Activated CD8-positive, alpha-beta memory T cell treated with anti-CD3 and anti-CD28 coated beads for 36 hours (primary cell): ENCODE measurements around the gene CCL8. TPM values are rescaled to one million over a fixed set of nuclear protein-coding genes. Genes with fewer than 3 reads are reported as not detected.
"Not testable (repeated sequence)": the region's sequence is repeated elsewhere in the genome, so short reads cannot be mapped to it uniquely, and the experiment has no call there.

Source experiments
- CTCF ChIA-PET: fragments of 350-600 bp; sonication (Branson Sonifier 250); formaldehyde crosslinking; loops from one replicate; lab custom pipeline; 2021; ENCODE audit warnings: antibody characterized with exemption; lab: Charles Lee
- POLR2A ChIA-PET: fragments of 350-600 bp; sonication (Branson Sonifier 250); formaldehyde crosslinking; loops from one replicate; lab custom pipeline; 2021; ENCODE audit warnings: antibody characterized with exemption; lab: Charles Lee
- total RNA-seq, 2 experiments: library from RNA; stranded (reverse); gene quantifications; one replicate each; pipeline ENCODE4 v1.2.3, GENCODE V29; 2021

The CCL8 gene
- total RNA-seq, 2 experiments from 2014 or later: not detected

GRCh38 chr17:34311291-34311690 is 7.9 kb upstream of the CCL8 start:
- ChIA-PET CTCF (no interaction called here), POLR2A (no interaction called here)

- POLR2A ChIA-PET: no interaction called here
- CTCF ChIA-PET: no interaction called here
Observed at GRCh38 chr17:34312080-34312479, 7.2 kb upstream of the CCL8 start.

GRCh38 chr17:34313164-34313563 is 6.1 kb upstream of the CCL8 start:
- CTCF ChIA-PET: no interaction called here

GRCh38 chr17:34314279-34314678 is 5.0 kb upstream of the CCL8 start:
- CTCF ChIA-PET: no interaction called here
- POLR2A ChIA-PET: no interaction called here

More at GRCh38 chr17:34313164-34313563, 6.1 kb upstream of the CCL8 start:
- POLR2A ChIA-PET: no interaction called here

DNA sequence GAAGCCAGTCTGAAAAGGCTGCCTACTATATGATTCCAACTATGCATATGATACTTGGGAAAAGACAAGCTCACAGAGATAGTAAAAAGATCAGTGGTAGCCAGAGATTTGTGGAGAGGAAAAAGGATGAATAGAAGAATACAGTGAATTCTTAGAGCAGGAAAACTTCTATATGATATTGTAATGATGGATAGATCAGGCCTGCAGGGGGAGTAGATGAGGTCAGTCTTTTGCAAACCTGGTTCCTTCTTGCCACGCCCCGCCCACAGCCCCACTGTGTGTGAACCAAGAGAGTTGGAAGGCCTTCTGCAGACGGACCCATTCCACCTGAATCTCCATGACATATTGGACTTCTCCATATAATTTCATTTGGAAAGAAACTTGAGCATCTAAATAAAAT is 761 bp upstream of the CCL8 start:
- POLR2A ChIA-PET: no interaction called here
- CTCF ChIA-PET: no interaction called here

DNA sequence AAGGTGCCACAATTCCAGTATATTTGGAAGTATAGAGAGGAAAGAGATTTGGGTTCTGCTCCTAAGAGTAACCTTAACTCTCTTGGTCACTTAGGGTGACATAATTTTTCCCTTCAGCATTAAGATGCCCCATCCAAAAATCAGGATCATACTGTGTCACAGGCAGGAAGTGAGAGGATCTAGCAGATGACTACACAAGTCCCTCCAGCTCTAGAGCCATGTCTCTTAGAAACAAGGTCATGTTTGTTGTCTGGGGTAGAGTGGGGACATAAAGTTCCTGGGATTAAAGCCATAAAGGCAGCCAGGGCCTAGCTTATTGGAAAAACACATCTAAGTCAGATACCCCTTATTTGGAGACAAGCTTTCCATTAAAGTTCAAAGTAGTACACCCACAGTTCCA is 2.7 kb downstream of the CCL8 start:
- POLR2A ChIA-PET: no interaction called here
- CTCF ChIA-PET: interaction anchor here (0.8 kb wide), 1 partner anchor 122 kb away, joined by 3 read pairs; no protein-coding TSS in a partner anchor

DNA sequence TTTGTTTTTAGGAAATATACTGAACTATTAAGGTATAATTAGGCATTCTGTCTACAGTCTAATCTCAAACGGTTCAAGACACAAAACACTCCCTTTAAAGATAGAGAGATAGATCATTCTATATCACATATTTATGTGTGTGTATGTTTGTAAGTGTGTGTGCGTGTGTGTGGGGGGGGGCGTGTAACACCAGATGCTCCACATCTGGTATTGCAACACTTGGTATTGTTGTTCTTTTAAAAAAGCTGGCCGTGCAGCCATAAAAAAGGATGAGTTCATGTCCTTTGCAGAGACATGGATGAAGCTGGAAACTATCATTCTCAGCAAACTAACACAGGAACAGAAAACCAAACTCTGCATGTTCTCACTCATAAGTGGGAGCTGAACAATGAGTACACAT is 8.3 kb downstream of the CCL8 start:
- POLR2A ChIA-PET: not testable (repeated sequence)
- CTCF ChIA-PET: interaction anchor here (0.9 kb wide), 1 partner anchor 34 kb away, joined by 3 read pairs; no protein-coding TSS in a partner anchor

GRCh38 chr17:34337701-34338100 is 18.5 kb downstream of the CCL8 start:
- POLR2A ChIA-PET: no interaction called here

GRCh38 chr17:34339138-34339770 is 20.0 kb downstream of the CCL8 start:
- POLR2A ChIA-PET: no interaction called here
- CTCF ChIA-PET: no interaction called here

More at GRCh38 chr17:34337701-34338100, 18.5 kb downstream of the CCL8 start:
- CTCF ChIA-PET: no interaction called here

- CTCF ChIA-PET: no interaction called here
- POLR2A ChIA-PET: no interaction called here
Observed at GRCh38 chr17:34341916-34342315, 22.7 kb downstream of the CCL8 start.

GRCh38 chr17:34347063-34347462 is 27.8 kb downstream of the CCL8 start:
- ChIA-PET POLR2A (no interaction called here), CTCF (interaction anchor here (1.4 kb wide), 1 partner anchor 14 kb away, joined by 3 read pairs; no protein-coding TSS in a partner anchor)

GRCh38 chr17:34349751-34350150 is 30.5 kb downstream of the CCL8 start:
- POLR2A ChIA-PET: no interaction called here

DNA sequence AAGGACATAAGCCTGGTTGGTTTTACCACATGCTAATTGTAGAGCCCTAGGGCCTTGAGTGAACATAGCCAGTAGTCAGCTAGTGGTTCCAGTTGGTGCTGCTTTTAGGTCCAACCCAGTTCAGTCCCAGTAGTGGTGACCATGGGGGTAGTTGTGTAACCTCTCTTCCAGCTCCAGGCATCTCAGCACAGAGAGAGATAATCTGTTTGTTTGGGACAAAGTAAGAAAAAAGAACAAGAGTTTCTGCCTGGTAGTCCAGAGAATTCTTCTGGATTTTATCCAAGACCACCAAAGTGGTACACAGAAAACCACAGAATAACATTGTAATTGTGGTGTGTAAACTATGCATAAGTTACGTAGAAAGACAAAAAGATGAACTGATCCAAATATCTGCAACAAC is 31.9 kb downstream of the CCL8 start:
- CTCF ChIA-PET: interaction anchor here (1.5 kb wide), 1 partner anchor 10 kb away, joined by 5 read pairs; no protein-coding TSS in a partner anchor

More at GRCh38 chr17:34349751-34350150, 30.5 kb downstream of the CCL8 start:
- CTCF ChIA-PET: interaction anchor here (1.5 kb wide), 1 partner anchor 12 kb away, joined by 5 read pairs; no protein-coding TSS in a partner anchor

GRCh38 chr17:34352191-34352590 is 33.0 kb downstream of the CCL8 start:
- POLR2A ChIA-PET: no interaction called here
- CTCF ChIA-PET: no interaction called here

More for the DNA sequence above, 31.9 kb downstream of the CCL8 start:
- POLR2A ChIA-PET: no interaction called here

GRCh38 chr17:34354637-34355036 is 35.4 kb downstream of the CCL8 start:
- CTCF ChIA-PET: interaction anchor here (1.9 kb wide), 1 partner anchor 154 kb away, joined by 7 read pairs; no protein-coding TSS in a partner anchor

GRCh38 chr17:34356194-34356593 is 37.0 kb downstream of the CCL8 start, which contains the start of gene CCL13:
Gene CCL13 (plus strand): TSS chr17:34356480. CDS start chr17:34356527, 47 bp downstream.
- CTCF ChIA-PET: no interaction called here
- POLR2A ChIA-PET: no interaction called here

More at GRCh38 chr17:34354637-34355036, 35.4 kb downstream of the CCL8 start:
- POLR2A ChIA-PET: no interaction called here

- ChIA-PET CTCF (no interaction called here), POLR2A (no interaction called here)
Observed at GRCh38 chr17:34357398-34357797, 38.2 kb downstream of the CCL8 start.

DNA sequence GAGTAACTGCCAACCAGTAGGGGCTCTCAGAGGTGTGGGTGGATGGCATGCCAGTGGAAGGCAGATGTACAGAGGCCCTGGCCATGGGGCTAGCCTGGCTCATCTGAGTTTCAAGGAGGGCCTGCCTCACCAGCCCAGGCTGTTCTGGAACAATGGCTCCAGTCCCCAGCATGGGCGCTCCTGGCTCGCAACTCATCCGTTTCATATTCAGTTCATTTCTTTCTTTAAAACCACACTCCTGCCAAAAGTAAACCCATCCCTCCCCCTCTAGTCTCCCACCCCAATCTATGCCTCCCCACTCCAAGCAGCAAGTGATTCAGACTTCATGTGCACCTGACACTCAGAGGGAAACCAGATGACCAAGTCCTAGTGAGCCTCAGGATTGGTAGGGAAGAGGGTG is 39.4 kb downstream of the CCL8 start:
- CTCF ChIA-PET: interaction anchor here (1.4 to 5.5 kb wide), 2 partner anchors 156 to 187 kb away, joined by 3 to 106 read pairs; no protein-coding TSS in a partner anchor

DNA sequence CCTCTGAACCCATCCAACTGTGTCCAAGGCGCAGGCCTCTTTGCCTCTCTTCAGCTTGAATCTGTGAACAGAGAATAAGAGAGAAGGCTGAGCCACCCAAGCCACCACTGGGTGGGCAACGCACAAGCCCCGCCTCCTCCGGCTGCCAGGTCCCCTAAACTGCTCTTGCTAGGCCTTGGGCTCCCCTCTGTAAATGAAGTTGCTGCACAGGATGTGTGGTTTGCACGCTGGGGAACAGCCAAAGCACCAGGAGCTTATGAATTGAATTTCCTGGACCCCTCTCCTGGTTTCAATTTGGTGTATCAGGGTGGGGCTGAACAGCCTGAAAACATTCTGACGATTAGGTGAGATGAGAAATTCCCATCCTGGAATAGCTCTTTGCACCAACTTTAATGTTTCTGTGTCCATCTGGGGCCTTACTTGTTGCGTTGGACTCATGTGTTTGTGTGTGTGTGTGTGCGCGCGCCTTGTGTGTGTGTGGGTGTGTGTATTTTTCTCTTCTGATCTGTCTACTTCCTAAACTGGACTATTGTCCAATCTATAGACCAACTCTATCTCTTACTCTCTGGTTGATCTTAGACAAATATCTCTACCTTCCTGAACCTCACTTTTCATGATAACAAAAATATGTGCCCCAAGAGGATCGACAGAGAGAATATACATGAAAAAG is 41.5 kb downstream of the CCL8 start:
- CTCF ChIA-PET: interaction anchor here (0.8 to 5.5 kb wide), 23 partner anchors 10 to 392 kb away, joined by 3 to 106 read pairs (median 4); partner anchors contain the start of gene CCL2
- POLR2A ChIA-PET: no interaction called here

More for the DNA sequence above, 39.4 kb downstream of the CCL8 start:
- POLR2A ChIA-PET: no interaction called here

DNA sequence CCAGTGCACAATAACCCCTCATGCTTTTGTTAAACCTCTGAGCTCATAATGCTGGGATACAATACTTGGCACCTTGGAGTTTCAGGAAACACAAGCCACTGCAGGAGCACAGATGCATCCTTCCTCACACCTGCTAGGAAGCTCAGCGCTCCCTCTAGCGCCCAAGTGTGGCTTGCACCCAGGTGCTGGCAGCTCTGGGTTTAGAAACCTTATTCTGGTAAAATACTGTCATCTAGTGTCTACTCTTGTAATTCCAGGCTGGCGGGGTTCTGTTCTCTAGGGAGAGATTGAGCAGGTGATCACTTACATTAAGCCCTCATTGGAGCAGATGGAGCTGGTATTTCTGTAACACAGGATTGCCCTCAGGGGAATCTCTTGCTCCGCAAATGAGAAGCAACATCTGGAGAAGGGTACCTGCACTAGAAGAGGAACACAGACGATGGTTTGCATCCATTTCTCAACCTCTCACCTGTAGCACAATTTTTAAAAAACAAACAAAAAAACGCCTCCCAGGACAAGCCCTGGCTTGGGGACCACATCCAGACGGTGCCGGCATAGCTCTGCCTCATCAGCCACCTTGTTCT is 42.3 kb downstream of the CCL8 start:
- ChIA-PET POLR2A (no interaction called here), CTCF (interaction anchor here (0.7 to 5.5 kb wide), 27 partner anchors 9 to 393 kb away, joined by 3 to 106 read pairs (median 4); partner anchors contain the start of gene CCL2)
